Measurements from ENCODE around the gene CCDC102A. TPM values are rescaled to one million over a fixed set of nuclear protein-coding genes. Genes with fewer than 3 reads are reported as not detected.

The CCDC102A gene
- total and polyA plus RNA-seq, 2 donors (not counting 3 experiments of a cell fraction or from before 2014, with no cell fraction given) = 7.8 to 12.2 TPM

- Histone ChIP-seq H2AFZ (ENCODE audit: low read depth, low read length) (no peak overlapping the region), H3K79me2 (ENCODE audit: control insufficient read depth, insufficient read depth, low read length) (no peaks in the 10 kb centered on the region), H3K27me3 (ENCODE audit: control insufficient read depth in 2 of 2, insufficient read depth in 2 of 2, low read length in 2 of 2) (peaks cover 0 to 2% of the 10 kb centered on the region in 2 experiments), H4K20me1 (replicated peaks; ENCODE audit: control insufficient read depth, extremely low read depth, insufficient read depth, low read length) (no peaks in the 10 kb centered on the region), H3K9ac (replicated peaks; ENCODE audit: extremely low read depth, insufficient read depth, low read length) (no peak overlapping the region), H3K4me2 (ENCODE audit: insufficient read depth, low read length) (no peak overlapping the region), H3K27ac (ENCODE audit: insufficient read depth, low read depth, low read length) (no peak overlapping the region), H3K9me3 (replicated peaks; ENCODE audit: control insufficient read depth, insufficient read depth, low read length) (no peaks in the 10 kb centered on the region), H3K4me1 (ENCODE audit: control insufficient read depth, extremely low read depth, insufficient read depth, low read length) (no peaks in the 10 kb centered on the region), H3K36me3 (ENCODE audit: control insufficient read depth in 2 of 2, extremely low read depth in 1 of 2, insufficient read depth in 2 of 2, low read length in 2 of 2) (no peaks in the 10 kb centered on the region), H3K4me3 (replicated peaks in 1 of 3; ENCODE audit: insufficient read depth in 1 of 3, low read depth in 1 of 3, low read length in 3 of 3) (no peak overlapping the region), H3K9me1 (replicated peaks; ENCODE audit: control insufficient read depth, extremely low read depth, insufficient read depth, low read length) (no peaks in the 10 kb centered on the region)
- FAIRE-seq = no peak
- ChIA-PET CTCF (no interaction called here), POLR2A (no interaction called here)
- dilution Hi-C loops (cut with MboI; ENCODE audit: extremely low pct_ligation_motif_present, low sequenced_read_pairs) (no loop called here), intact Hi-C loops (cut with micrococcal nuclease) (no loop called here)
- no peak for DNase-seq (ENCODE audit: low read depth, low spot score)
- TF ChIP-seq POLR2A (IDR thresholded peaks at IDR 0.05; ENCODE audit: low read depth, low read length) (no peak), JUN (IDR thresholded peaks at IDR 0.05; ENCODE audit: borderline replicate concordance, insufficient read depth, insufficient read length, low read depth) (no peak), CTCF (IDR thresholded peaks at IDR 0.05; ENCODE audit: extremely low read depth in 1 of 2, insufficient read depth in 1 of 2, low read depth in 1 of 2, low read length in 2 of 2) (no peak), GATA2 (IDR thresholded peaks at IDR 0.05; ENCODE audit: insufficient read depth, insufficient read length, low read depth, low read length) (no peak), MAX (IDR thresholded peaks at IDR 0.05; ENCODE audit: insufficient read depth, insufficient read length) (no peak), POLR2AphosphoS5 (IDR thresholded peaks at IDR 0.05; ENCODE audit: insufficient read depth, low read depth, low read length) (no peak), EZH2 (IDR thresholded peaks at IDR 0.05; ENCODE audit: borderline replicate concordance, low read depth, low read length, severe bottlenecking) (no peak), MYC (IDR thresholded peaks at IDR 0.05; ENCODE audit: low read depth, low read length) (no peak), FOS (IDR thresholded peaks at IDR 0.05; ENCODE audit: borderline replicate concordance, insufficient read depth, low read length) (no peak)
- BruUV-seq (replicated peaks) = no TSS peak
Measured at GRCh38 chr16:57567691-57568090, 31.3 kb upstream of the CCDC102A start.

All from endothelial cell of umbilical vein (primary cell).